Activated CD8-positive, alpha-beta T cell treated with anti-CD3 and anti-CD28 coated beads for 36 hours (primary cell): ENCODE results near the gene BRME1. TPM values are rescaled to one million over a fixed set of nuclear protein-coding genes. Genes with fewer than 3 reads are reported as not detected.
A peak's percentile ranks its signal among the peaks of the same experiment; 100 is the strongest.

ENCODE experiments used
- ATAC-seq: fragments of 200-7000 bp; cut with Tn5 transposase; one replicate; pipeline ENCODE4 v1.10.0; 2021; ENCODE audit warnings: mild to moderate bottlenecking, moderate library complexity
- CTCF ChIA-PET: fragments of 350-600 bp; sonication (Branson Sonifier 250); formaldehyde crosslinking; loops from one replicate; lab custom pipeline; 2021; ENCODE audit warnings: antibody characterized with exemption; lab: Charles Lee
- POLR2A ChIA-PET: fragments of 350-600 bp; sonication (Branson Sonifier 250); formaldehyde crosslinking; loops from one replicate; lab custom pipeline; 2021; ENCODE audit warnings: antibody characterized with exemption; lab: Charles Lee
- DNase-seq: peaks from one replicate; pipeline ENCODE4 v3.0.0-alpha.2; 2020
- H3K27ac Mint-ChIP-seq: one replicate; pipeline ENCODE4 v1.8.0; 2021; ENCODE audit warnings: mild to moderate bottlenecking, mixed read lengths
- H3K27me3 Mint-ChIP-seq: one replicate; pipeline ENCODE4 v1.8.0; 2021; ENCODE audit warnings: mixed read lengths
- H3K36me3 Mint-ChIP-seq: one replicate; pipeline ENCODE4 v1.8.0; 2021; ENCODE audit warnings: low read depth, mixed read lengths
- H3K4me1 Mint-ChIP-seq: one replicate; pipeline ENCODE4 v1.8.0; 2021; ENCODE audit warnings: low read depth, mixed read lengths
- H3K4me3 Mint-ChIP-seq: one replicate; pipeline ENCODE4 v1.8.0; 2021; ENCODE audit warnings: mild to moderate bottlenecking, moderate library complexity, mixed read lengths
- H3K9me3 Mint-ChIP-seq: one replicate; pipeline ENCODE4 v1.8.0; 2021; ENCODE audit warnings: mixed read lengths
- intact Hi-C: fragments of 100-400 bp; cut with micrococcal nuclease; formaldehyde crosslinking; loops from one replicate; pipeline ENCODE4 v1.10.0; 2022
- total RNA-seq, 2 experiments: library from RNA; stranded (reverse); gene quantifications; one replicate each; pipeline ENCODE4 v1.2.3, GENCODE V29; 2021
- TF ChIP-seq, protein P1 (sequence below): fragments of 200-600 bp; IDR thresholded peaks from one replicate; pipeline ENCODE4 v1.8.0; 2022; ENCODE audit warnings: antibody characterized with exemption, mild to moderate bottlenecking

BRME1 gene
- total RNA-seq, 2 experiments from 2014 or later = 3.6 to 5.2 TPM

DNA sequence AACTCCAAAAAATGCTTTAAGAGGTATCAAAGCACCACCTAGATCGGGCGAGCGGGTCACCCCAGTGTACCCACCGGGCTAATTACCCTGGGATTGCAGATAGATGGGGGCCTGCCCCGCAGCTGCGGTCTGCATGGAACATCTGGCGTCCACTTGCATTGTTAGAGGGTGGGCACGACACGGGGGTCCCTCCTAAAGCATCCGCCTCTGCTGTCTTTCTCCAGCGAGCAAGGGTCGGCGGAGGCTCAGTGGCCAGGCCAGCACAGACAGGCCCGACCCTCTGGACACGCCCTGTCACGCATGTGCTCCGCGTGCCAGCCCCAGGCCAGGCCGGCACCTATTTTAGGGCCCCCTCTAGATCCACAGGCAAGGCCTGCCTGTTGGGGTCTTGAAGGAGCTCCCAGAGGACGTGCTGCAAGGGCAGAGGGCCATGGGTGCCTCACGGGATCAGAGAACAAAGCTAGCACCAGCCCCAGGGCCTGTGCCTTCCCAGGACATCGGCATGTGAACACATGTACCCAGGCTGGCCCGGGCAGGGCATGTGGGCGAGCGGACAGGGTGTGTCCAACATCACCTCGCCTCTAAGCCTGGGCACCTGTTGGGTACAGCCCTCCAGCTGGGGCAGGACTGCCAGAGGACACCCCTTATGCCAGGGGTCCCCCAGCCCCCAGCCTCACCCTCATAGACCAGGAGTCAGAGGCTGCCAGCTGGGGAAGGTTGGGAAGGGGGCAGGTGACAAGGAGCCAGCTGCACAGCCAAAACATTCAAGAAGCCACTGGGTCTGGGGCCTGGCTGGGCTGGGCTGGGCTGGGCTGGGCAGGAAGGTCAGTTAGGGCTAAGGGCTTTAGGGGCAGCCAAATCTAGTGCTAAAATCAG lies 64.6 kb downstream of the BRME1 start:
- ChIA-PET CTCF (interaction anchor here (1.3 to 1.9 kb wide), 2 partner anchors 21 to 53 kb away, joined by 3 to 9 read pairs; no protein-coding TSS in a partner anchor), POLR2A (interaction anchor here (0.7 to 5.8 kb wide), 3 partner anchors 9 to 21 kb away, joined by 3 to 41 read pairs (median 3); no protein-coding TSS in a partner anchor)
- H3K36me3 Mint-ChIP-seq = peaks cover 42% of the 10 kb centered on the region
- no peak for DNase-seq
- H3K27ac Mint-ChIP-seq = peak overlapping the region; percentile 99
- H3K9me3 Mint-ChIP-seq = no peaks in the 10 kb centered on the region
- intact Hi-C loops = no loop called here
- H3K4me3 Mint-ChIP-seq = peak overlapping the region; percentile 97
- TF ChIP-seq, protein P1, sequence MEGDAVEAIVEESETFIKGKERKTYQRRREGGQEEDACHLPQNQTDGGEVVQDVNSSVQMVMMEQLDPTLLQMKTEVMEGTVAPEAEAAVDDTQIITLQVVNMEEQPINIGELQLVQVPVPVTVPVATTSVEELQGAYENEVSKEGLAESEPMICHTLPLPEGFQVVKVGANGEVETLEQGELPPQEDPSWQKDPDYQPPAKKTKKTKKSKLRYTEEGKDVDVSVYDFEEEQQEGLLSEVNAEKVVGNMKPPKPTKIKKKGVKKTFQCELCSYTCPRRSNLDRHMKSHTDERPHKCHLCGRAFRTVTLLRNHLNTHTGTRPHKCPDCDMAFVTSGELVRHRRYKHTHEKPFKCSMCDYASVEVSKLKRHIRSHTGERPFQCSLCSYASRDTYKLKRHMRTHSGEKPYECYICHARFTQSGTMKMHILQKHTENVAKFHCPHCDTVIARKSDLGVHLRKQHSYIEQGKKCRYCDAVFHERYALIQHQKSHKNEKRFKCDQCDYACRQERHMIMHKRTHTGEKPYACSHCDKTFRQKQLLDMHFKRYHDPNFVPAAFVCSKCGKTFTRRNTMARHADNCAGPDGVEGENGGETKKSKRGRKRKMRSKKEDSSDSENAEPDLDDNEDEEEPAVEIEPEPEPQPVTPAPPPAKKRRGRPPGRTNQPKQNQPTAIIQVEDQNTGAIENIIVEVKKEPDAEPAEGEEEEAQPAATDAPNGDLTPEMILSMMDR = no peak
- no peak for ATAC-seq
- peaks cover 46% of the 10 kb centered on the region for H3K4me1 Mint-ChIP-seq
- no peaks in the 10 kb centered on the region for H3K27me3 Mint-ChIP-seq

DNA sequence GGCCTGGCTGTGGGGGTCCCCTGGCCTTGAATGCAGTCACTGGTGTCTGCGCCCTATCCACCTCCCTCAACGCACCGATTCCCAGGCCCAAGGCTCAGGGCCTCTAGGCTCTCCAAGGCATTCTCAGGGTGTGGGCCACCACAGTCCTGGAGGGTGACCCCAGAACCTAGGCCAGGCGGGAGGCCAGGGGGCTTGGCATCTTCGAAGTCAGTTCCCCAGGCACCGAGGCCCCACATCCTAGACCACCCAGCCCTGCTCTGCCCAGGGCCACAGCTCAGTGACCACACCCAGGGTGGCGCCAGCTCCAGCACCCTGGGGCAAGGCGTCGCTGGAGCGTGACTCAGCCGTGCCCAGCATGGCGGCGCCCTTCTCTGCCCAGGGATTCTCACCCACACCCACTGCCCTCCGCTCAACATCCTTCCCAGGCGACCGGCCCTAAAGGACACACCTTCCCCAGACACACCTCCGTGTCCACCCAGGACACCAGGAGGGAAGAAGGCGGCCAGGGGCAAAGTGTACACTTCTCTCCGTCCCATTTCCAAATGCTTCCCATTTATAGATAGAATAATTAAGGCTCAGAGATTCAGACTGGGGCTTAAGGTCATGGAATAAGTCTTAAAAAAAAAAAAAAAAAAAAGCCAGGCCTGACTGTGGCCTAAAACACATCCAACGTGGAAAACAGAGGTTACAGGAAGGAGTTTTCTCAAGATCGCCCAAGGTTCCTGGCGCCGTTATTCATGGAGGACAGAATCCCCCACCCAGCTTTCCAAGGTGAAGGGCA lies 65.4 kb downstream of the BRME1 start:
- CTCF ChIA-PET = interaction anchor here (1.2 to 2.5 kb wide), 4 partner anchors 16 to 56 kb away, joined by 3 to 15 read pairs (median 8); no protein-coding TSS in a partner anchor
- Mint-ChIP-seq H3K27me3 (no peaks in the 10 kb centered on the region), H3K9me3 (no peaks in the 10 kb centered on the region), H3K27ac (peak overlapping the region; percentile 99), H3K36me3 (peaks cover 49% of the 10 kb centered on the region), H3K4me3 (peak overlapping the region; percentile 97), H3K4me1 (peaks cover 43% of the 10 kb centered on the region)
- POLR2A ChIA-PET = interaction anchor here (0.7 to 5.8 kb wide), 4 partner anchors 8 to 540 kb away, joined by 3 to 78 read pairs (median 24); no protein-coding TSS in a partner anchor
- ATAC-seq (peak; percentile 4), DNase-seq (peak; percentile 62)
- TF ChIP-seq, protein P1 = no peak
- intact Hi-C loops = no loop called here

DNA sequence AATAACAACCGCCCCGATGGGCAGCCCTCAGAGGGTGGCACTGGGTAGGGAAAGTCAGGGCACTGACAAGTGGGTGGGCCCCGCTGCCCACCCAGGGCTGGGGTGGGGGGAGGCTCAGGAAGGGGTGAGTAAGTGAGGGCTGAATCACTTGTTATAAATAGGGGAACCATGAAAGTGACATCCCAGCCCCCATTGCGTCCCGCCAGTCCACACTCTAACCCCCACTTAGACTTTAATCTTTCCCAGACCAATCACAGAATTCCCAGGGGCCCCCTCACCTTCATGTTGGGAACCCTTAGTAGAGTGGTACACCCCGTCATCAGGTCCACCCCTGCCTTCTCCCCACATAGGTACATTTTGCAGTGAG lies 66.0 kb downstream of the BRME1 start:
- Mint-ChIP-seq H3K9me3 (no peaks in the 10 kb centered on the region), H3K27me3 (no peaks in the 10 kb centered on the region), H3K27ac (peak overlapping the region; percentile 99), H3K4me3 (peak overlapping the region; percentile 97), H3K36me3 (peaks cover 54% of the 10 kb centered on the region), H3K4me1 (peaks cover 39% of the 10 kb centered on the region)
- ChIA-PET CTCF (interaction anchor here (1.2 to 2.5 kb wide), 3 partner anchors 16 to 56 kb away, joined by 3 to 15 read pairs (median 6); no protein-coding TSS in a partner anchor), POLR2A (interaction anchor here (0.7 to 5.8 kb wide), 7 partner anchors 9 to 541 kb away, joined by 3 to 78 read pairs (median 6); partner anchors contain the start of gene ZSWIM4)
- DNase-seq (no peak), ATAC-seq (peak; percentile 38)
- intact Hi-C loops = loop anchor here (5.0 kb wide), 1 partner anchor 43 kb away; the partner anchor contains the start of gene ZSWIM4
- TF ChIP-seq, protein P1 = no peak

DNA sequence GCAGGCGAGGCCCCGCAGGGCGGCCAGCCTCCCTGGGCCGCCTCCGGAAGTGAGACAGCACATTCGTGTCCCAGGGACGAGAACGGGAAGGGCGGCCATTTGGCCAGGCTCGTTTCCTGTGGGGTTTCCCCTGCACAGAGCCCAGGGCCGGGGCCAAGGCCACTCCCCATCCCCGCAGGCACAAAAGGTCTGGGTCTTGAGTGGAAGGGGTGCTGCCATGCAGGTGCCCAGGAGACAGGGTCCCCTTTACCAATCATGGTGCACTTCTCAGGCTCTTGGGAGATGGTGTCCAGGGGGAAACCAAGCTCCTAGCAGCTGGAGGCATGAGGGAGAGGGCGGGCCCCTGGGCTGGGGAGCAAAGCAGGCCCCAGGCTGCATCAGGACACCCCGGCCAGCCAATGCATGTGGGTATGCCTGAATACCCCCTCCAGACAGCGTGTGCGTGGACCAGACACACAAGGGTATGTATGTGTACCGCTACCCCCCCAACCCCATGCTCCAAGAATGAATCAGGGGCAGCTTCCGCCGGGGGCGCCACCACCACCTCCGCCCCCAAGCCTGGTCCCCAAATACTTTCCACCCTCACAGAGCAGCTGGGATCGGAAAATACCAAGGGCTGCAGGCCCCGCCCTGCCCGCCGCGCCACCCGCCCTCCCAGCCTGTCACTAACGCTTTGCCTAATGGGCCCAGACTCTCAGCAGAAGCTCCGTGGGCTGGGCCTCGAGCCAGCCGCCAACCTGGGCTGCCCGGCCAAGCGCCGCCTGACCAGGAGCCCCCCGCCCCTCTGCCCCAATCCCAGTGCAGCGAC lies 66.6 kb downstream of the BRME1 start:
- Mint-ChIP-seq H3K27me3 (no peaks in the 10 kb centered on the region), H3K9me3 (no peaks in the 10 kb centered on the region), H3K4me1 (peaks cover 36% of the 10 kb centered on the region), H3K4me3 (peak overlapping the region; percentile 97), H3K27ac (peak overlapping the region; percentile 99), H3K36me3 (peaks cover 57% of the 10 kb centered on the region)
- POLR2A ChIA-PET = interaction anchor here (0.7 to 5.8 kb wide), 9 partner anchors 10 to 721 kb away, joined by 3 to 78 read pairs (median 5); partner anchors contain the start of genes NACC1 and ZSWIM4
- intact Hi-C loops = loop anchor here (5.0 kb wide), 1 partner anchor 42 kb away; the partner anchor contains the start of gene ZSWIM4
- CTCF ChIA-PET = interaction anchor here (1.2 to 2.5 kb wide), 3 partner anchors 17 to 55 kb away, joined by 3 to 15 read pairs (median 6); no protein-coding TSS in a partner anchor
- DNase-seq (peak; percentile 97), ATAC-seq (peak; percentile 61)
- TF ChIP-seq, protein P1 = no peak
